GM21390 (cell line): ENCODE results near the gene KCNMB1.

Experiments
- ATAC-seq: cut with Tn5 transposase; IDR thresholded peaks from one replicate; pipeline ENCODE4 v1.9.1; 2021; ENCODE audit not compliant: unreplicated experiment

KCNMB1 gene

GRCh38 chr5:170345971-170346370, 43.2 kb downstream of the KCNMB1 start:
- ATAC-seq, result no peak

GRCh38 chr5:170343177-170343576, 46.0 kb downstream of the KCNMB1 start:
- no peak for ATAC-seq

- ATAC-seq, result no peak
These were observed 46.9 kb downstream of the KCNMB1 start for GRCh38 chr5:170342153-170342725.

- ATAC-seq, result no peak
These were observed 47.6 kb downstream of the KCNMB1 start for GRCh38 chr5:170341545-170341944.

- no peak for ATAC-seq
These were observed 49.4 kb downstream of the KCNMB1 start for GRCh38 chr5:170339780-170340167.

GRCh38 chr5:170338933-170339779, 50.0 kb downstream of the KCNMB1 start:
- peak; percentile 89 for ATAC-seq

- ATAC-seq, result no peak
These were observed 50.9 kb downstream of the KCNMB1 start for GRCh38 chr5:170338291-170338690.

- no peak for ATAC-seq
These were observed 52.0 kb downstream of the KCNMB1 start for GRCh38 chr5:170337045-170337733.

- no peak for ATAC-seq
These were observed 53.1 kb downstream of the KCNMB1 start for GRCh38 chr5:170336065-170336464.

GRCh38 chr5:170334626-170335025, 54.5 kb downstream of the KCNMB1 start:
- no peak for ATAC-seq

GRCh38 chr5:170333161-170333910, 55.8 kb downstream of the KCNMB1 start:
- ATAC-seq, result peak; percentile 46

GRCh38 chr5:170332058-170332457, 57.1 kb downstream of the KCNMB1 start:
- ATAC-seq, result no peak

- ATAC-seq, result no peak
These were observed 58.6 kb downstream of the KCNMB1 start for GRCh38 chr5:170330568-170331054.

- no peak for ATAC-seq
These were observed 59.6 kb downstream of the KCNMB1 start for GRCh38 chr5:170329524-170329923.

- no peak for ATAC-seq
These were observed 61.3 kb downstream of the KCNMB1 start for GRCh38 chr5:170327829-170328228.

GRCh38 chr5:170327168-170327567, 62.0 kb downstream of the KCNMB1 start:
- peak; percentile 37 for ATAC-seq
